Endodermal cell (in vitro differentiated cells): Measurements from ENCODE around the gene ULK1. TPM values are rescaled to one million over a fixed set of nuclear protein-coding genes. Genes with fewer than 3 reads are reported as not detected.

ENCODE experiments used
- DNase-seq: peaks from one replicate; pipeline ENCODE4 v3.0.0-alpha.2; 2017
- H3K27ac ChIP-seq: 2 replicates; pipeline ENCODE4 v1.5.1; 2013; ENCODE audit warnings: mild to moderate bottlenecking, low read depth, low read length, moderate library complexity
- H3K27me3 ChIP-seq: 2 replicates; pipeline ENCODE4 v1.6.1; 2013; ENCODE audit warnings: mild to moderate bottlenecking, low read length, moderate library complexity; ENCODE audit not compliant: insufficient read depth, control insufficient read depth, poor library complexity, severe bottlenecking
- H3K36me3 ChIP-seq: 2 replicates; pipeline ENCODE4 v1.7.0; 2013; ENCODE audit warnings: mild to moderate bottlenecking, low read length, moderate library complexity; ENCODE audit not compliant: control insufficient read depth, insufficient read depth
- H3K4me1 ChIP-seq: one replicate; pipeline ENCODE4 v1.7.0; 2013; ENCODE audit warnings: low read length; ENCODE audit not compliant: control insufficient read depth, insufficient read depth
- H3K4me3 ChIP-seq: 2 replicates; pipeline ENCODE4 v1.5.1; 2013; ENCODE audit warnings: mild to moderate bottlenecking, low read length, moderate library complexity
- H3K9ac ChIP-seq: 2 replicates; pipeline ENCODE4 v1.6.1; 2013; ENCODE audit warnings: mild to moderate bottlenecking, low read length, moderate library complexity; ENCODE audit not compliant: poor library complexity, severe bottlenecking; ENCODE audit errors: extremely low read depth
- H3K9me3 ChIP-seq: 2 replicates; pipeline ENCODE4 v1.6.1; 2013; ENCODE audit warnings: mild to moderate bottlenecking, low read length, moderate library complexity; ENCODE audit not compliant: control insufficient read depth
- H3K27ac Mint-ChIP-seq: 2 replicates; pipeline ENCODE4 v1.8.0; 2020; ENCODE audit warnings: mixed read lengths
- H3K27me3 Mint-ChIP-seq: 2 replicates; pipeline ENCODE4 v1.8.0; 2021; ENCODE audit warnings: mild to moderate bottlenecking, mixed read lengths; ENCODE audit not compliant: insufficient read depth
- H3K36me3 Mint-ChIP-seq: 2 replicates; pipeline ENCODE4 v1.8.0; 2020; ENCODE audit warnings: low read depth, mixed read lengths
- H3K4me1 Mint-ChIP-seq: 2 replicates; pipeline ENCODE4 v1.8.0; 2020; ENCODE audit warnings: mixed read lengths
- H3K4me3 Mint-ChIP-seq: 2 replicates; pipeline ENCODE4 v1.8.0; 2020; ENCODE audit warnings: mild to moderate bottlenecking, moderate library complexity, mixed read lengths
- H3K9me3 Mint-ChIP-seq: 2 replicates; pipeline ENCODE4 v1.8.0; 2020; ENCODE audit warnings: mild to moderate bottlenecking, mixed read lengths
- WGBS, 2 experiments: methylation state at CpG; one replicate each; pipeline versions ENCODE4 v1.1.5 to v1.1.7; 2013; ENCODE audit warnings: missing lambda C conversion rate in 2 of 2, mixed read lengths in 1 of 2; ENCODE audit not compliant: insufficient coverage in 1 of 2, insufficient read length in 1 of 2; 5-methylcytosine and 5-hydroxymethylcytosine counted together
- total RNA-seq, 2 donors: library from RNA; stranded (reverse); fragmentation: NEBNext Ultra II Directional in 1 of 2; extraction: Animal tissue kit (Norgen Biotek cat#: 25700) in 1 of 2; gene quantifications; 2 replicates in 1 of 2; 3 replicates in 1 of 2; pipeline ENCODE4 v1.2.1, GENCODE V29; 2021
- TF ChIP-seq, protein P1 (sequence below): fragments of 200-600 bp; sonication (generic); conservative IDR thresholded peaks from 2 replicates; pipeline ENCODE4 v1.5.0; 2021; ENCODE audit warnings: antibody characterized with exemption, mild to moderate bottlenecking

ULK1 gene
- total RNA-seq, 2 donors from 2014 or later, result 68.0 to 104 TPM

DNA sequence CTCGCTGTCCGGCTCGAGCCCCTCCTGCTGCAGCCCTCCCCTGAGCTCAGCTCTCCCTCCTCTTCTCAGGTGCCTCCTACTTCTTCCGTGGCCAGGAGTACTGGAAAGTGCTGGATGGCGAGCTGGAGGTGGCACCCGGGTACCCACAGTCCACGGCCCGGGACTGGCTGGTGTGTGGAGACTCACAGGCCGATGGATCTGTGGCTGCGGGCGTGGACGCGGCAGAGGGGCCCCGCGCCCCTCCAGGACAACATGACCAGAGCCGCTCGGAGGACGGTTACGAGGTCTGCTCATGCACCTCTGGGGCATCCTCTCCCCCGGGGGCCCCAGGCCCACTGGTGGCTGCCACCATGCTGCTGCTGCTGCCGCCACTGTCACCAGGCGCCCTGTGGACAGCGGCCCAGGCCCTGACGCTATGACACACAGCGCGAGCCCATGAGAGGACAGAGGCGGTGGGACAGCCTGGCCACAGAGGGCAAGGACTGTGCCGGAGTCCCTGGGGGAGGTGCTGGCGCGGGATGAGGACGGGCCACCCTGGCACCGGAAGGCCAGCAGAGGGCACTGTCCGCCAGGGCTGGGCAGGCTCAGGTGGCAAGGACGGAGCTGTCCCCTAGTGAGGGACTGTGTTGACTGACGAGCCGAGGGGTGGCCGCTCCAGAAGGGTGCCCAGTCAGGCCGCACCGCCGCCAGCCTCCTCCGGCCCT, 43.4 kb upstream of the ULK1 start:
- peak; percentile 93 for DNase-seq
- no peaks in the 10 kb centered on the region for H3K9me3 Mint-ChIP-seq
- Histone ChIP-seq H3K9me3 (no peaks in the 10 kb centered on the region), H3K27ac (no peak overlapping the region), H3K4me1 (no peaks in the 10 kb centered on the region), H3K9ac (no peak overlapping the region), H3K36me3 (no peaks in the 10 kb centered on the region), H3K27me3 (no peaks in the 10 kb centered on the region), H3K4me3 (no peak overlapping the region)
- H3K4me1 Mint-ChIP-seq, result peaks cover under 1% of the 10 kb centered on the region
- no peaks in the 10 kb centered on the region for H3K27me3 Mint-ChIP-seq
- no peak overlapping the region for H3K27ac Mint-ChIP-seq
- TF ChIP-seq, protein P1, sequence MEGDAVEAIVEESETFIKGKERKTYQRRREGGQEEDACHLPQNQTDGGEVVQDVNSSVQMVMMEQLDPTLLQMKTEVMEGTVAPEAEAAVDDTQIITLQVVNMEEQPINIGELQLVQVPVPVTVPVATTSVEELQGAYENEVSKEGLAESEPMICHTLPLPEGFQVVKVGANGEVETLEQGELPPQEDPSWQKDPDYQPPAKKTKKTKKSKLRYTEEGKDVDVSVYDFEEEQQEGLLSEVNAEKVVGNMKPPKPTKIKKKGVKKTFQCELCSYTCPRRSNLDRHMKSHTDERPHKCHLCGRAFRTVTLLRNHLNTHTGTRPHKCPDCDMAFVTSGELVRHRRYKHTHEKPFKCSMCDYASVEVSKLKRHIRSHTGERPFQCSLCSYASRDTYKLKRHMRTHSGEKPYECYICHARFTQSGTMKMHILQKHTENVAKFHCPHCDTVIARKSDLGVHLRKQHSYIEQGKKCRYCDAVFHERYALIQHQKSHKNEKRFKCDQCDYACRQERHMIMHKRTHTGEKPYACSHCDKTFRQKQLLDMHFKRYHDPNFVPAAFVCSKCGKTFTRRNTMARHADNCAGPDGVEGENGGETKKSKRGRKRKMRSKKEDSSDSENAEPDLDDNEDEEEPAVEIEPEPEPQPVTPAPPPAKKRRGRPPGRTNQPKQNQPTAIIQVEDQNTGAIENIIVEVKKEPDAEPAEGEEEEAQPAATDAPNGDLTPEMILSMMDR, result peak; percentile 82
- 89 to 90% methylated on average over 21 to 41 of the region's 41 CpGs for WGBS, 2 experiments
- H3K36me3 Mint-ChIP-seq, result peaks cover 7% of the 10 kb centered on the region
- no peak overlapping the region for H3K4me3 Mint-ChIP-seq

DNA sequence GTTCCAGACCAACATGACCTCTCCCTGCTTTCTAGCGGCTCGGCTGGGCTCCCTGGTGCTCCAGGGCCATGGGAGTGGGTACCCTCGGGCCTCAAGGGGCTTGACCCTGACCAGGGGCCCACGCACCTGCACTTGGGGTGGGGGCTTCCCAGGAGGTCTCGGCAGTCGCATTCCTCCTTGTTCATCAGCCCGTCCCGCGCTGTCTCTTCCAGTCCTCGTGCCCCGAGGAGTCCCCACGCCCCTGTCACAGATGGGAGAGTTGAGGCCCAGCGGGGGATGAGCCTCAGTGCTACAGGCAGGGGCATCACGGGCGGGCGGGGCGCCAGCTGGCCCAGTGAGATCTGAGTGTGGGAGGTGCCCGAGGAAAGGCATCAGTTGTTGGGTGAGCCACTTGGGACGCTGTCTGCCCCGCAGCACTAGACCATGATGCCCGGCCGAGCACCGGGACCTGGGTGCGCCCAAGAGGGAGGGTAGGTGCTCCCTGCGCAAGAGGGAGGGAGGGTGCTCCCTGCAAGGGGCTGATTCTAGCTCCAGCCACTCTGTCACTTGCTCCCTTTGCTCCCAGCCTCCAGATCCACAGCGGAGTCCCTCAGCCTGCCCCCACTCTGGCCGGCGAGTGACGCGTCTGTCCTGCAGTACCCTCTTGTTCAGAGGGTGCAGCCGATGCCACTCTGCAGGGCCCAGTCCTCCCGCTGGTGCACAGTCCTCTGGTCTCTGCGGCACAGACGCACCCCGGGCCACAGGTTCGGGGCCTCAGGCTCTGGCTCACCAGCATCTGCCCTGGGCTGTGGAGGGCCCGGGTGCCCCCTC, 42.5 kb upstream of the ULK1 start:
- Histone ChIP-seq H3K9ac (no peak overlapping the region), H3K27ac (no peak overlapping the region), H3K9me3 (no peaks in the 10 kb centered on the region), H3K4me1 (no peaks in the 10 kb centered on the region), H3K36me3 (no peaks in the 10 kb centered on the region), H3K4me3 (no peak overlapping the region), H3K27me3 (no peaks in the 10 kb centered on the region)
- peaks cover 4% of the 10 kb centered on the region for H3K4me1 Mint-ChIP-seq
- TF ChIP-seq, protein P1, result no peak
- WGBS, 2 experiments, result 95 to 96% methylated on average over 25 to 37 of the region's 37 CpGs
- no peak overlapping the region for H3K4me3 Mint-ChIP-seq
- DNase-seq, result no peak
- peaks cover 4% of the 10 kb centered on the region for H3K36me3 Mint-ChIP-seq
- no peaks in the 10 kb centered on the region for H3K27me3 Mint-ChIP-seq
- H3K27ac Mint-ChIP-seq, result no peak overlapping the region
- no peaks in the 10 kb centered on the region for H3K9me3 Mint-ChIP-seq

DNA sequence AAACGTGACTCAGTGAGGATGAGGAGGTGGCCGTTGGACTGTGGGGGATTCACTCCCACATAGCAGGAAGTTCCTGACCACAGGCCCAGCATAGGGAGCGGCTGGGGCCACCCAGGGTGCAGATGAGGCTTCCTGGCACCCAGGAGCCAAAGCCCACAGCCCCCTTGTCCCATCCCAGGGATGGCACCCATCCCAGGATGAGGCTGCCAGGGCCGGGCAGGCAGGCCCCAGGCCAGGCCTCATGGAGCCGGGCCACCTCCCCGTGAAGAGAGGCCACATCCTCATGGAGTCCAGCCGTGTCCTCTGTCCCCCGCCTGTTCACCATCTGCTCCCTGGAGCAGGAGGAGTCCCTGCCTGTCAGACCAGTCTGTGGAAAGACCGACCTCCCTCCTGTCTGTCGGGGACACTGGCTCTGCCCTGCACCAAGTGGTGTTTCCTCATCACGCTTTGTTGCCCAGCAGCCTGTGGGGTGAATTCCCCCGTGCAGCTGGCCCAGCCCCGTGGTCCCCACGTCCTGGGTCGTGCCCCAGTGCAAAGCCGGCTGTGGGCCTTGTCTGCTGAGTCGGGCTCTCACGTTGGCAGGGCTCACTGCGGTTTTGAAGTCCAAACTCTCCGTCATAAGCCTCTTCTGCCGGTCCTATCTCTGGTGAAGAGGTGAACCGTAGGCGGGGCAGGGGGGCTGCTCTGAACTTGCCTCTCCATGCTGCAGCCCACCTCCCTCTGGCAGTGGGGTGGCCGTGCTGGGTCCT, 41.7 kb upstream of the ULK1 start:
- no peaks in the 10 kb centered on the region for H3K27me3 Mint-ChIP-seq
- Histone ChIP-seq H3K9me3 (no peaks in the 10 kb centered on the region), H3K27me3 (no peaks in the 10 kb centered on the region), H3K36me3 (no peaks in the 10 kb centered on the region), H3K27ac (peak overlapping the region; percentile 57), H3K4me3 (no peak overlapping the region), H3K9ac (no peak overlapping the region), H3K4me1 (no peaks in the 10 kb centered on the region)
- 85% methylated on average over 18 to 24 of the region's 24 CpGs for WGBS, 2 experiments
- DNase-seq, result peak; percentile 61
- peaks cover under 1% of the 10 kb centered on the region for H3K36me3 Mint-ChIP-seq
- no peak overlapping the region for H3K27ac Mint-ChIP-seq
- no peak overlapping the region for H3K4me3 Mint-ChIP-seq
- H3K4me1 Mint-ChIP-seq, result peaks cover 4% of the 10 kb centered on the region
- TF ChIP-seq, protein P1, result no peak
- H3K9me3 Mint-ChIP-seq, result no peaks in the 10 kb centered on the region
